Natural killer cell (primary cell): ENCODE results near the gene SIRT6. TPM values are rescaled to one million over a fixed set of nuclear protein-coding genes. Genes with fewer than 3 reads are reported as not detected.
"Not testable (repeated sequence)": the region's sequence is repeated elsewhere in the genome, so short reads cannot be mapped to it uniquely, and the experiment has no call there.

Experiments used
- ATAC-seq, 3 donors: fragments of 150-1000 bp in 2 of 3; fragments of 200-7000 bp in 1 of 3; cut with Tn5 transposase; 1 replicate in 1 of 3; 2 replicates in 2 of 3; pipeline ENCODE4 v1.10.0; 2021; ENCODE audit warnings: mild to moderate bottlenecking in 2 of 3, moderate library complexity in 2 of 3
- DNase-seq, 2 donors: peaks; one replicate each; pipeline versions ENCODE4 v3.0.0 to v3.0.0-alpha.2; 2013 to 2021; ENCODE audit warnings: mixed read lengths in 1 of 2
- H3K27ac ChIP-seq: one replicate; pipeline ENCODE4 v1.5.1; 2013; ENCODE audit warnings: mild to moderate bottlenecking, low read length
- H3K27me3 ChIP-seq: one replicate; pipeline ENCODE4 v1.6.1; 2013; ENCODE audit warnings: low read length; ENCODE audit not compliant: control insufficient read depth, insufficient read depth
- H3K36me3 ChIP-seq: one replicate; pipeline ENCODE4 v1.6.1; 2013; ENCODE audit warnings: low read length; ENCODE audit not compliant: control insufficient read depth, insufficient read depth
- H3K4me1 ChIP-seq: one replicate; pipeline ENCODE4 v1.6.1; 2013; ENCODE audit warnings: low read length; ENCODE audit not compliant: control insufficient read depth, insufficient read depth
- H3K4me3 ChIP-seq: one replicate; pipeline ENCODE4 v1.5.1; 2013; ENCODE audit warnings: low read length
- H3K9me3 ChIP-seq: one replicate; pipeline ENCODE4 v1.6.1; 2013; ENCODE audit warnings: low read length; ENCODE audit not compliant: control insufficient read depth, insufficient read depth
- H3K27ac Mint-ChIP-seq, 2 donors: one replicate each; pipeline ENCODE4 v1.8.0; 2022; ENCODE audit warnings: mild to moderate bottlenecking in 2 of 2, mixed read lengths in 2 of 2, moderate library complexity in 1 of 2
- H3K27me3 Mint-ChIP-seq, 2 donors: one replicate each; pipeline ENCODE4 v1.8.0; 2022; ENCODE audit warnings: low read depth in 2 of 2, mixed read lengths in 2 of 2
- H3K36me3 Mint-ChIP-seq: one replicate; pipeline ENCODE4 v1.8.0; 2022; ENCODE audit warnings: mixed read lengths
- H3K4me1 Mint-ChIP-seq, 2 donors: one replicate each; pipeline ENCODE4 v1.8.0; 2022; ENCODE audit warnings: mixed read lengths in 2 of 2
- H3K4me3 Mint-ChIP-seq: one replicate; pipeline ENCODE4 v1.8.0; 2022; ENCODE audit warnings: mild to moderate bottlenecking, moderate library complexity, mixed read lengths
- H3K9me3 Mint-ChIP-seq, 2 donors: one replicate each; pipeline ENCODE4 v1.8.0; 2022; ENCODE audit warnings: mixed read lengths in 2 of 2
- WGBS: methylation state at CpG from one replicate; pipeline ENCODE4 v1.1.7; 2013; ENCODE audit warnings: missing lambda C conversion rate; ENCODE audit not compliant: insufficient coverage; 5-methylcytosine and 5-hydroxymethylcytosine counted together
- intact Hi-C: fragments of 100-400 bp; cut with micrococcal nuclease; formaldehyde crosslinking; loops from one replicate; pipeline ENCODE4 v1.14.2; 2022
- total RNA-seq, 4 donors: library from RNA; stranded (reverse); fragments of 120-200 nt in 1 of 4; gene quantifications; one replicate each; pipeline versions ENCODE4 v1.2.3 to v1.2.4, GENCODE V29; 2013 to 2022
- TF ChIP-seq, protein P1 (sequence below): fragments of 200-600 bp; IDR thresholded peaks from one replicate; pipeline ENCODE4 v1.8.0; 2022; ENCODE audit warnings: antibody characterized with exemption

The SIRT6 gene
- total RNA-seq, 3 donors from 2014 or later (not counting 1 experiment from before 2014, with no cell fraction given), result 29.5 to 37.4 (median 30.5) TPM

GRCh38 chr19:4225885-4226284, 43.5 kb upstream of the SIRT6 start:
- no peaks in the 10 kb centered on the region for H3K4me1 Mint-ChIP-seq
- DNase-seq (no peak), ATAC-seq (no peak)
- no peak overlapping the region for H3K4me3 Mint-ChIP-seq
- H3K9me3 Mint-ChIP-seq, result no peaks in the 10 kb centered on the region
- H3K27me3 Mint-ChIP-seq, result peaks cover 0 to 4% of the 10 kb centered on the region in 2 donors
- Histone ChIP-seq H3K4me1 (peaks cover 10% of the 10 kb centered on the region), H3K4me3 (no peak overlapping the region), H3K36me3 (no peaks in the 10 kb centered on the region), H3K9me3 (no peaks in the 10 kb centered on the region), H3K27me3 (peaks cover 8% of the 10 kb centered on the region), H3K27ac (no peak overlapping the region)
- TF ChIP-seq, protein P1, sequence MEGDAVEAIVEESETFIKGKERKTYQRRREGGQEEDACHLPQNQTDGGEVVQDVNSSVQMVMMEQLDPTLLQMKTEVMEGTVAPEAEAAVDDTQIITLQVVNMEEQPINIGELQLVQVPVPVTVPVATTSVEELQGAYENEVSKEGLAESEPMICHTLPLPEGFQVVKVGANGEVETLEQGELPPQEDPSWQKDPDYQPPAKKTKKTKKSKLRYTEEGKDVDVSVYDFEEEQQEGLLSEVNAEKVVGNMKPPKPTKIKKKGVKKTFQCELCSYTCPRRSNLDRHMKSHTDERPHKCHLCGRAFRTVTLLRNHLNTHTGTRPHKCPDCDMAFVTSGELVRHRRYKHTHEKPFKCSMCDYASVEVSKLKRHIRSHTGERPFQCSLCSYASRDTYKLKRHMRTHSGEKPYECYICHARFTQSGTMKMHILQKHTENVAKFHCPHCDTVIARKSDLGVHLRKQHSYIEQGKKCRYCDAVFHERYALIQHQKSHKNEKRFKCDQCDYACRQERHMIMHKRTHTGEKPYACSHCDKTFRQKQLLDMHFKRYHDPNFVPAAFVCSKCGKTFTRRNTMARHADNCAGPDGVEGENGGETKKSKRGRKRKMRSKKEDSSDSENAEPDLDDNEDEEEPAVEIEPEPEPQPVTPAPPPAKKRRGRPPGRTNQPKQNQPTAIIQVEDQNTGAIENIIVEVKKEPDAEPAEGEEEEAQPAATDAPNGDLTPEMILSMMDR, result no peak
- no peaks in the 10 kb centered on the region for H3K36me3 Mint-ChIP-seq
- H3K27ac Mint-ChIP-seq, result no peak overlapping the region
- WGBS, result 86% methylated on average over 8 of the region's 8 CpGs
- intact Hi-C loops, result no loop called here

- H3K27ac ChIP-seq, result no peak overlapping the region
- ATAC-seq (no peak), DNase-seq (no peak)
- 92% methylated on average over 15 of the region's 15 CpGs for WGBS
- TF ChIP-seq, protein P1, result no peak
- H3K27me3 ChIP-seq, result peaks cover 6% of the 10 kb centered on the region
- H3K36me3 ChIP-seq, result no peaks in the 10 kb centered on the region
- Mint-ChIP-seq H3K4me3 (no peak overlapping the region), H3K27me3 (peaks cover 0 to 4% of the 10 kb centered on the region in 2 donors), H3K27ac (no peak overlapping the region), H3K4me1 (no peaks in the 10 kb centered on the region), H3K9me3 (no peaks in the 10 kb centered on the region), H3K36me3 (no peaks in the 10 kb centered on the region)
- H3K4me1 ChIP-seq, result peaks cover 7% of the 10 kb centered on the region
- intact Hi-C loops, result no loop called here
- no peak overlapping the region for H3K4me3 ChIP-seq
- H3K9me3 ChIP-seq, result no peaks in the 10 kb centered on the region
These were observed 42.1 kb upstream of the SIRT6 start for GRCh38 chr19:4224470-4224869.

- no peaks in the 10 kb centered on the region for H3K27me3 Mint-ChIP-seq
- peaks cover under 1% of the 10 kb centered on the region for H3K4me1 ChIP-seq
- no peaks in the 10 kb centered on the region for H3K36me3 ChIP-seq
- H3K27ac ChIP-seq, result no peak overlapping the region
- no peaks in the 10 kb centered on the region for H3K36me3 Mint-ChIP-seq
- TF ChIP-seq, protein P1, result no peak
- DNase-seq (no peak), ATAC-seq (no peak)
- no peaks in the 10 kb centered on the region for H3K27me3 ChIP-seq
- H3K4me1 Mint-ChIP-seq, result no peaks in the 10 kb centered on the region
- intact Hi-C loops, result no loop called here
- H3K4me3 ChIP-seq, result no peak overlapping the region
- H3K27ac Mint-ChIP-seq, result no peak overlapping the region
- 90% methylated on average over 7 of the region's 7 CpGs for WGBS
- no peak overlapping the region for H3K4me3 Mint-ChIP-seq
- no peaks in the 10 kb centered on the region for H3K9me3 Mint-ChIP-seq
- peaks cover 7% of the 10 kb centered on the region for H3K9me3 ChIP-seq
These were observed 37.8 kb upstream of the SIRT6 start for GRCh38 chr19:4220188-4220587.

DNA sequence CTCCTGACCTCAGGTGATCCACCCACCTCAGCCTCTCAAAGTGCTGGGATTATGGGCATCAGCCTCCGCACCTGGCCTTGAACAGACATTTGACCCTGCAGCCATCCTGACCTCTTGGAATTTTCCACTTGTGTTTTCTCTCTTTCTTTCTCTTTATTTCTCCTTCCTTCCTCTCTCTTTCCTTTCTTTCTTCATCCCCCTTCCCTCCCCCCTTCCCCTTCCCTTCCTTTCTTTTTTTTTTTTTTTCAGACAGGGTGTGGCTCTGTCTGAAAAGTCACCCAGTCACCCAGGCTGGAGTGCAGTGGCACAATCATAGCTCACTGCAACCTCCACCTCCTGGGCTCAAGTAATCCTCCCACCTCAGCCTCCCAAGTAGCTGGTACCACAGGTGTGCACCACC, 36.2 kb upstream of the SIRT6 start:
- H3K27me3 ChIP-seq, intact Hi-C loops, DNase-seq, H3K27ac ChIP-seq, H3K9me3 ChIP-seq, ATAC-seq, H3K36me3 Mint-ChIP-seq, H3K27ac Mint-ChIP-seq, H3K4me3 Mint-ChIP-seq, H3K9me3 Mint-ChIP-seq, H3K27me3 Mint-ChIP-seq, H3K4me3 ChIP-seq, H3K36me3 ChIP-seq: not testable (repeated sequence)
- peaks cover 12% of the 10 kb centered on the region for H3K4me1 ChIP-seq
- 91% methylated on average over 1 of the region's 1 CpG for WGBS
- peaks cover 11 to 12% of the 10 kb centered on the region in 2 donors for H3K4me1 Mint-ChIP-seq
